B cell (primary cell): ENCODE results near the gene SMTN.

Experiments used
- CTCF ChIP-seq: fragments of 200-600 bp; IDR thresholded peaks from one replicate; pipeline ENCODE4 v1.8.0; 2022; ENCODE audit warnings: antibody characterized with exemption, mild to moderate bottlenecking
- EZH2 ChIP-seq: IDR thresholded peaks from 2 replicates; pipeline ENCODE4 v1.6.1; 2012; ENCODE audit warnings: borderline replicate concordance, low read depth, mild to moderate bottlenecking, moderate library complexity, low read length; ENCODE audit not compliant: insufficient read depth, poor library complexity, severe bottlenecking

- no peak for TF ChIP-seq CTCF
- no peak for TF ChIP-seq EZH2
Measured at GRCh38 chr22:31040542-31041398, 40.3 kb upstream of the SMTN start.
